Keratinocyte (primary cell): ENCODE measurements around the gene MTR. TPM values are rescaled to one million over a fixed set of nuclear protein-coding genes. Genes with fewer than 3 reads are reported as not detected.

Source experiments
- DNase-seq: peaks from one replicate; pipeline ENCODE4 v3.0.0-alpha.2; 2011; ENCODE audit warnings: low read depth, missing footprints, low spot score
- FAIRE-seq: peaks from 2 replicates; lab custom pipeline; 2011; peaks lifted over from hg19 to GRCh38; lab: Jason Lieb, UNC
- H2AFZ ChIP-seq: 2 replicates; pipeline ENCODE4 v1.6.0; 2012; ENCODE audit warnings: low read length, control low read depth, inconsistent platforms; ENCODE audit not compliant: control insufficient read depth
- H3K27ac ChIP-seq: 2 replicates; pipeline ENCODE4 v1.5.1; 2011; ENCODE audit warnings: low read length; ENCODE audit not compliant: control insufficient read depth, insufficient read depth
- H3K27me3 ChIP-seq: 3 replicates; pipeline ENCODE4 v1.6.0; 2011; ENCODE audit warnings: low read length; ENCODE audit not compliant: control insufficient read depth, insufficient read depth; ENCODE audit errors: extremely low read depth
- H3K36me3 ChIP-seq, 2 experiments: 2 replicates in 1 of 2; 3 replicates in 1 of 2; pipeline ENCODE4 v1.5.1; 2011; ENCODE audit warnings: low read length in 2 of 2, mild to moderate bottlenecking in 1 of 2; ENCODE audit not compliant: control insufficient read depth in 2 of 2, insufficient read depth in 2 of 2; ENCODE audit errors: extremely low read depth in 1 of 2
- H3K4me1 ChIP-seq: 3 replicates; pipeline ENCODE4 v1.5.1; 2011; ENCODE audit warnings: low read length; ENCODE audit not compliant: control insufficient read depth, insufficient read depth; ENCODE audit errors: extremely low read depth
- H3K4me2 ChIP-seq: 3 replicates; pipeline ENCODE4 v1.6.0; 2011; ENCODE audit warnings: low read depth, low read length; ENCODE audit not compliant: control insufficient read depth, insufficient read depth; ENCODE audit errors: extremely low read depth
- H3K4me3 ChIP-seq, 3 experiments: fragments of 200-600 bp in 1 of 3; sonication (generic) in 1 of 3; 2 replicates in 2 of 3; 3 replicates in 1 of 3; pipeline ENCODE4 v1.5.1; 2011 to 2016; ENCODE audit warnings: low read length in 3 of 3, mild to moderate bottlenecking in 3 of 3, control low read depth in 2 of 3, inconsistent platforms in 1 of 3, low read depth in 1 of 3, mixed read lengths in 1 of 3, mixed run types in 1 of 3, moderate library complexity in 1 of 3; ENCODE audit not compliant: control insufficient read depth in 2 of 3, insufficient read depth in 2 of 3; ENCODE audit errors: extremely low read depth in 1 of 3
- H3K79me2 ChIP-seq: 2 replicates; pipeline ENCODE4 v1.6.0; 2012; ENCODE audit warnings: low read length; ENCODE audit not compliant: control insufficient read depth, insufficient read depth
- H3K9ac ChIP-seq: 3 replicates; pipeline ENCODE4 v1.6.0; 2011; ENCODE audit warnings: low read length; ENCODE audit not compliant: control insufficient read depth, insufficient read depth; ENCODE audit errors: extremely low read depth
- H3K9me1 ChIP-seq: 3 replicates; pipeline ENCODE4 v1.6.0; 2011; ENCODE audit warnings: low read length; ENCODE audit not compliant: control insufficient read depth, insufficient read depth; ENCODE audit errors: extremely low read depth
- H3K9me3 ChIP-seq: 2 replicates; pipeline ENCODE4 v1.5.1; 2012; ENCODE audit warnings: low read depth, low read length; ENCODE audit not compliant: control insufficient read depth
- H4K20me1 ChIP-seq: 3 replicates; pipeline ENCODE4 v1.6.0; 2011; ENCODE audit warnings: low read length; ENCODE audit not compliant: control insufficient read depth, insufficient read depth; ENCODE audit errors: extremely low read depth
- EZH2 ChIP-seq: IDR thresholded peaks from one replicate; pipeline ENCODE4 v1.6.1; 2012; ENCODE audit warnings: inconsistent platforms, mild to moderate bottlenecking, low read length, moderate library complexity
- dilution Hi-C: fragments of 300-500 bp; cut with MboI; formaldehyde crosslinking; loops from one replicate; pipeline ENCODE4 v1.7.0; 2020; ENCODE audit warnings: low sequenced_read_pairs; ENCODE audit not compliant: extremely low pct_ligation_motif_present
- polyA plus RNA-seq, 5 experiments: library from polyadenylated mRNA; depleted of rRNA in 3 of 5; stranded (reverse) in 3 of 5; stranded (forward) in 1 of 5; unstranded in 1 of 5; fragments of >200 nt; gene quantifications; 1 replicate in 1 of 5; 2 replicates in 3 of 5; 3 replicates in 1 of 5; pipeline versions ENCODE4 v1.2.1 to v1.2.3, GENCODE V29; 2011 to 2012; ENCODE audit warnings: missing spikeins in 2 of 5, low read depth in 1 of 5, low replicate concordance in 1 of 5
- TF ChIP-seq, protein P1 (sequence below), 3 experiments: IDR thresholded peaks in 1 of 3; conservative IDR thresholded peaks in 1 of 3; optimal IDR thresholded peaks in 1 of 3; 2 replicates in 2 of 3; 3 replicates in 1 of 3; pipeline versions ENCODE3 to v1.5.1; 2011; ENCODE audit warnings: low read length in 3 of 3, mild to moderate bottlenecking in 3 of 3, moderate library complexity in 2 of 3, control low read depth in 1 of 3, inconsistent platforms in 1 of 3; ENCODE audit not compliant: insufficient read depth in 2 of 3; ENCODE audit errors: extremely low read depth in 1 of 3

The MTR gene
- polyA plus RNA-seq, 1 donor (not counting 4 experiments of a cell fraction or from before 2014, with no cell fraction given), result 14.3 TPM

DNA sequence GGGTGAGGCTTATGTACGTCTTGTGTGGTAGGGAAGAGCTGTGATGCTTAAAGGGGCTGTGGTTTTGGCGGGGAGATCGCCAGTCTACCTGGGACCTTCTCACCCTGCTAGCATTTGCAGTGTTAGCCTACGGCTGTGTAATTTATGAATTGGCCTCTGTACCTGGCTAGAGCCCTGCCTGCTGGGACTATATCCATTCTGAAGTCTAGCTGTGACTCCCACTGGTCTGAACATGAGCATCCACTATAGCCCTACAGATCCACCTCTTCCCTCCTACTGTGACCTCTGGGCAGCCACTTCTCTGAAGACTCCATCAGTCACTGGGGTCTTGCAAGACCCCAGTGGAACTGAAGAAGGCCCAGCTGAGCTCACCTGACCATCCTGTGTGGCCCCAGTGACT, 135.4 kb downstream of the MTR start:
- H4K20me1 ChIP-seq, result no peaks in the 10 kb centered on the region
- no peak overlapping the region for H3K4me3 ChIP-seq
- TF ChIP-seq, protein P1, sequence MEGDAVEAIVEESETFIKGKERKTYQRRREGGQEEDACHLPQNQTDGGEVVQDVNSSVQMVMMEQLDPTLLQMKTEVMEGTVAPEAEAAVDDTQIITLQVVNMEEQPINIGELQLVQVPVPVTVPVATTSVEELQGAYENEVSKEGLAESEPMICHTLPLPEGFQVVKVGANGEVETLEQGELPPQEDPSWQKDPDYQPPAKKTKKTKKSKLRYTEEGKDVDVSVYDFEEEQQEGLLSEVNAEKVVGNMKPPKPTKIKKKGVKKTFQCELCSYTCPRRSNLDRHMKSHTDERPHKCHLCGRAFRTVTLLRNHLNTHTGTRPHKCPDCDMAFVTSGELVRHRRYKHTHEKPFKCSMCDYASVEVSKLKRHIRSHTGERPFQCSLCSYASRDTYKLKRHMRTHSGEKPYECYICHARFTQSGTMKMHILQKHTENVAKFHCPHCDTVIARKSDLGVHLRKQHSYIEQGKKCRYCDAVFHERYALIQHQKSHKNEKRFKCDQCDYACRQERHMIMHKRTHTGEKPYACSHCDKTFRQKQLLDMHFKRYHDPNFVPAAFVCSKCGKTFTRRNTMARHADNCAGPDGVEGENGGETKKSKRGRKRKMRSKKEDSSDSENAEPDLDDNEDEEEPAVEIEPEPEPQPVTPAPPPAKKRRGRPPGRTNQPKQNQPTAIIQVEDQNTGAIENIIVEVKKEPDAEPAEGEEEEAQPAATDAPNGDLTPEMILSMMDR (optimal IDR thresholded peaks at IDR 0.05 in 1 of 3, IDR thresholded peaks at IDR 0.05 in 1 of 3, conservative IDR thresholded peaks at IDR 0.05 in 1 of 3; ENCODE audit: extremely low read depth in 1 of 3, insufficient read depth in 2 of 3, low read length in 3 of 3), result no peak
- no peak for TF ChIP-seq EZH2
- H3K27ac ChIP-seq, result no peak overlapping the region
- no peaks in the 10 kb centered on the region for H3K9me3 ChIP-seq
- H3K9ac ChIP-seq, result no peak overlapping the region
- H3K4me1 ChIP-seq, result no peaks in the 10 kb centered on the region
- no peak for DNase-seq
- H3K27me3 ChIP-seq, result no peaks in the 10 kb centered on the region
- H3K9me1 ChIP-seq, result no peaks in the 10 kb centered on the region
- FAIRE-seq, result no peak
- no peak overlapping the region for H3K4me2 ChIP-seq
- H2AFZ ChIP-seq, result no peak overlapping the region
- dilution Hi-C loops, result no loop called here
- no peaks in the 10 kb centered on the region for H3K79me2 ChIP-seq
- H3K36me3 ChIP-seq, result no peaks in the 10 kb centered on the region

DNA sequence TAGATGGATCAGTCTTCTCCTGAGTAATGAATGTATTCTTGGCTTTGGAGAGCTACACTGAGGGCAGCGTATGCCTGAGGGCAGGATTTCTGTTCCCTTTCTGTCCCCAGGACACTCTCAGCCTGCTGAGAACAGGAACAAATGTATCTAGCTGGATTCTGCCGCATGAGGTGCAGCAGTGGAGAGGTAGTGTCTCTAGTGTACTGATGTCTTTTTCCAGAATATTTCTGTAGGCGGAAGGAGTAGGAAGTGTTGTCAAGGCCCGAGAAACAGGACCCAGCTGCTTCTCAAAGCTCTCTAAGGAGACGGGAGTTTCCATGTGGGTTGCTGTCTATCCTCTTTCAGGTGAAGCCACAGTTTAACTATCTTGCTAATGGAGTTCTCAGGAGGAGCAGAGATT, 143.7 kb downstream of the MTR start:
- H3K27ac ChIP-seq, result no peak overlapping the region
- no peaks in the 10 kb centered on the region for H3K27me3 ChIP-seq
- DNase-seq, result no peak
- H2AFZ ChIP-seq, result no peak overlapping the region
- dilution Hi-C loops, result no loop called here
- no peak for TF ChIP-seq EZH2
- TF ChIP-seq, protein P1 (optimal IDR thresholded peaks at IDR 0.05 in 1 of 3, IDR thresholded peaks at IDR 0.05 in 1 of 3, conservative IDR thresholded peaks at IDR 0.05 in 1 of 3; ENCODE audit: extremely low read depth in 1 of 3, insufficient read depth in 2 of 3, low read length in 3 of 3), result no peak
- no peaks in the 10 kb centered on the region for H4K20me1 ChIP-seq
- no peaks in the 10 kb centered on the region for H3K9me1 ChIP-seq
- H3K4me3 ChIP-seq, result no peak overlapping the region
- no peaks in the 10 kb centered on the region for H3K4me1 ChIP-seq
- no peaks in the 10 kb centered on the region for H3K79me2 ChIP-seq
- H3K36me3 ChIP-seq, result no peaks in the 10 kb centered on the region
- H3K9me3 ChIP-seq, result no peaks in the 10 kb centered on the region
- FAIRE-seq, result no peak
- no peak overlapping the region for H3K4me2 ChIP-seq
- no peak overlapping the region for H3K9ac ChIP-seq
